Stimulated activated CD4-positive, alpha-beta T cell treated with anti-CD3 and anti-CD28 coated beads, TNF-alpha, amount 100 ng/mL, for 1 hour (primary cell): ENCODE measurements around the gene TMEM154.

Source experiments
- DNase-seq, 3 donors: peaks; one replicate each; pipeline ENCODE4 v3.0.0-alpha.2; 2020; ENCODE audit warnings: low read depth in 3 of 3, low spot score in 1 of 3

TMEM154 gene

DNA sequence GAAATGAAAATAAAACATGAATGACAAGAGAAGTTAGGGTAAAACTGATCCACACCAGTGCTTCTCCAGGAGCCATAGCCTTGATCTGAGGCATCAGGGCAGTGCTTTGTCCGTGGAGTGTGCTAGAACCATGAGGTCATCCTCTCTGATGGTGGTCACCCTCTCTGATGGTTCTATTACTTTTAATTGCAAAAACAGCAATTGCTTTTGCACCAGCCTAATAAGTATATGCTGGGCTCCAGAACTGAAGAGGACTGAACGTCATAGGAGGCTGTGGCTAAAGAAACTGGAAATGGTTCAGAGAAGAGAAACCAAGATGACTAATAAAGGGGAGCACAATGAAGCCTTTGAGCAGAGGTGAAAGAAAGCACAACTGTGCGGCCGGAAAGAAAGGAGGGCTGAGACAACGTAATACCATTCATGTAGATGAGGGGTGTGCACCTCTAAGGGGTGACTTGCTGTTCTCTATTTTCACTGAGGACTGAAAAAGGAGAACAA lies 17.0 kb upstream of the TMEM154 start:
- peak in 2 of 3 donors; percentile 8 to 13 for DNase-seq

DNA sequence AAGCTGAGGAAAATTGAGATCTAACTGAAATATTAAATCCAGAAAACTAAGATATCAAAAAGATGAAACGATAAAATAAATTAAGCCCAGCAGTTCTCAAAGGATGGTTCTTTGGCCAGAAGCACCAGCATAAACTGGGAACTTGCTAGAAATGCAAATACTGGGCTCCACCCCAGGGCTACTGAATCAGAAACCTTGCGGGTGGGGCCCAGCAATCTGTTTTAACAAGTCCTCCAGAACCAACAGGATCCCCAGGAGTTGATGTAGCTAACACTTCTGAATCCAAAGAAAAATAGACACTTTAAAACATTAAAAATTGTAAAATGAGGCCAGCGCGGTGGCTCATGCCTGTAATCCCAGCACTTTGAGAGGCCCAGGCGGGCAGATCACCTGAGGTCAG lies 14.1 kb upstream of the TMEM154 start:
- DNase-seq: no peak

DNA sequence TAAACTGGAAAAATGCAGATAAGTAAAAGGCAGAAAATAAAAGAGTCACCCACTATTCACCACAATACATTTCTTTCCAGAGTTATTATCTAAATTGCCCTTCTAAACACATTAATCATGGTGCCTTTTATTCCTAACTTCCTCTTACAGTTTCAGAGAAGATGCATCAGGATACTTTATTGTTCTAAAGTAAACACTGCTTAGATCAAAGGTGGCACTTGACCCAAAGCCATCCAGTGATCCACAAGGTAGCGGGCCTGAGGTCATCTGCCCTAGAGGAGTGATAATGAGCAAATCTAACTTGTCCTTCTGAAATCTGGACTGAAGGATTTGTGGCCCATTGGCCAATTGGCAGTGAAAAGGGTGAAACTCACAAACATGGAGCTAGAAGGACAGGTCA lies 12.0 kb upstream of the TMEM154 start:
- no peak for DNase-seq

DNA sequence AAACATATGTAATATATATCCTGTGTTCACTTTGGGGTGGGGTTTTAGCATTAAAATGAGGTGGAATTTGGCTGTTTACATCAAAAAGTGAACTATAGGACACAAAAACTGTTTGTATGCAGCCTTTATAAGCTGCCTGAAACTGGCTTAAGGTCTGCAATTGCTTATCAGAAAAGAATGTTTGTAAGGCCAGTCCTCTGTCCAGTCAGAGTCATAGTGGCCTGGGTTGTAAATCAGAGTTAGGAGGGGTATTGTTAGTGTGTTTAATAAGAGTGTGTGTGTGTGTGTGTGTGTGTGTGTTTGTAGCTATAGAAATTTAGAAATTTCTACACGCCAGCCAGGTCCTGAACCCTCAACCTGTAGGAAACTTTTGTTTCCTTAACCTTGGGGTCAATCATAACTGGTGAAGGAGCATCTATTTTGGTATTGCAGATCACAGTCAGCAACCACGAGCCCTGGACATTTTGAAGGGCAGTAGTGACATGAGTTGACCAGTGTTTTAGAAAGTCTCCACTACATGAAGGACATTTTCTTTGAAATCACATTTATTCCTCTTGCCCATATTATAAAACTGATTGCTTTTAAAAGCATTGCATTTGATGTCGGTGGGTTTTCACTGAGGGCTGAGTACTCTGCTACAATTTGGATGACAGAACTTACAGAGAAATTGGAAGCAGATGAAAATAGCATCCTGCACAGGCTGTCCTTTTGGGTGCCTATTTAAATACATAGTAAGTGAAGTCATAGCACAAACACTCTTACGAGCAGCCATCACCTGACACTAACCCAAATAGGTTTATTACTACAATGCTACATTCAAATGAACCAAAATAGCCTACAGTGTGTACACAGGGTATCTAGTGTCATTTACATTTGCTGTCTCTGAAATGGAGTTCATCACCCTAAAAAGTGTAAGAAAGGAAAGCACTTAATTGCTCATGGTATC lies 11.2 kb upstream of the TMEM154 start:
- no peak for DNase-seq

DNA sequence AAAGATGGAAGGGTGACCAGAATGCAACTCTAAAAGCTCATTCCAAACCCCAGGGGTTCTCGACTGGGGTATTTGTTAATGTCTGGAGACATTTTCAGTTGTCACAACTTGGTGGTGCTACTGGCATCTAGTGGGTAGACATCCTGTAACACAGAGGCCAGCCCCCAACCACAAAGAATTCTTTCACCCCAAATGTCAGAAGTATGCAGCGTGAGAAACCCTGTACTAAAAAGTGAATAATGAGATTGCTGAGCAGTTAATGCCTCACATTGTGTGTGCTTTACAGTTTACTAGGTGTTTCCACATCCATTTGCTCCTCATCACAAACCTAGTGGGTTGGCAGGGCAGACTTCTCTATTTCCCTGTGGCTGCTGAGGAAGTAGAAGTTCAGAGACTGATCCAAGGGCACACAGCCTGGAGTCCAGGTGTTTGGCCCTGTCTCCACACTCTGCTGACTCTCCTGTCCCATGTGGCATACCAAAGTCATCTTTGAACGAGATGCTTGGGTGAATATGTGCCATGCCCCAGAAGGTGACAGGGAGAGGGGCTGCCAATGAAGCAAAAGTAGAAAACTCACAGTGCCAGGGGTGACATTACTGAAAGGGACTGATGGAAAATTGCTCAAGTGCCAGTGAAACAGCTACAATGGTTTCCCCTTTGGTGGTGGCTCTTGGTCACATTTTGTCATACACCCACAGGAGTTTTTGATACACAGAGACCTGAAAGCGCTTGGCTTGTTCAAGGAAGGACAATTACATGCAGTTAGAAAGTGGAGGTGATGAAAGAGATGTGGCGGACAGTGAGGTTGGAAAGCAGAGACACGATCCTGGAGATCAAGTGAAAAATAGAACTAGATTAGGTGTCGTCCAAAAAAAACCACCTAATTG lies 10.1 kb upstream of the TMEM154 start:
- DNase-seq: no peak

DNA sequence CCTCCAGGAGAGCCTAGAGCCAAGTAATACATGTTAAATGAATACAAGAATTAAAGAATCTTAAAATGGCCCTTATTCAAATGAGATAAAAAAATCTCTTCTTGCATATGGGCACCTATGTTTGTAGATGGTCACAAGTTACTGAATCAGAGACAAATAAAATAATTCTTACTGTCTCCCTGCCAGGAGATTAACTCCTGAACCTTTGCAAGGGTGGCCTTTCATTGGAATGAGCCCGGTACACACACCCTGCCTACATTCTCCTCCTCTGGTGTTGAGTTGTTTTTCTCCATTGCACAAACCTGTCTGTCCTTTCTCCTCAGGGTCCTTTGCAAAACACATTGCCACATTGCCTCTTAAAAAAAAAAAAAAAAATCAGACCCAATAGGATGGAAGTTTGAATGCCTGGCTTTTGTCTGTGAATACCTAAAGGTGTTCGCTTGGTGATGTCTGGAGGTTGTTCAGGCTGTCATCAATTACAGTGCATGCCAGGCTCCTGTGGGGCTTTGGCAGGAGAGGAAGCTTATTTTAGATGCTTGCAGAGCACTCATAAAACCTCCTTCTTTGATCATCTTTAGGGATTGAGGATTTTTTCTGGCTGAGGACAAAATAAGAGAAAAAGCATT lies 8.3 kb upstream of the TMEM154 start:
- no peak for DNase-seq

DNA sequence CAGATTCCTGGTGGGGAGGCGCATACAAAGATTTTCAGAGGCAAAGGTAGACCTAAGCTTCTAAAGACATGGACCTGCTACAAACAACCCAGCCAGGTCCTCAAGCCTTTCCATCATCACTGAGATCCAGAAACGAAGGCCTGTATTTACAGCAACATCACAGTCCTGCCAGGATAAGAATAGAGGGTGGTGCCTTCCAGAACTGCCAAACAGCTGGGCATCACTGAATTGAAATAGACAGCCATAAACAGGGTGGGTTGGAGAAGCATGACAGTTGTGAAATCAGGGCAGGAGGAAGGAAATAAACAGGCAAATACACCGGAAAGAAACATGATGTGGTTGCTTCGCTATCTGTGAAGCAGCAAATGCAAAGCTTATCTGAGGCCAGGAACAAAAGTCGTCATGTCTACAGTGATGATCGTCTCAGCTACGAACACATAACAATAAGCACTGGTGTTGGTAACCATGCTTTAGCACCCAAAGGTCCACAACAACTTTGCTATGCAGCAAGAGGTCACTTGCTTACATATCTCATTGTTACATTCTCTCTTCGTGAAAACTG lies 6.7 kb upstream of the TMEM154 start:
- no peak for DNase-seq

DNA sequence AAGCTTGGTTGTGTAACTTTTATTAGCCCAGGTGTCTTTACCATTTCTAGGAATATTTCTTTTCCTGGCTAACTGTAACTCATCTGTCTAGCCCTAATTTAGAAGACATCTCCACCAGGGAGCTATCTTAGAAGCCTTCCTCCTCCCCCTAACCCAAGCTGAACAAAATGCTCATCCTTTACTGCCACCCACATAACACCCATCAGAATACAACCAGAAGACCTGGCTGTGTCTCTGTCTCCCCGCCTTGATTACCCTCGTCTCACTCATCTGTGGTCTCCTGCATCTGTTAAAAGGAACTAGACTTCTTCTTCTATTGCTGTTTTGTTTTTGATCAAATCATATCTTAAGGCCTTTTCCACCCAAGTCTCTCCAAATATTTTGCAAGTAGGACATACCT lies 4.8 kb upstream of the TMEM154 start:
- no peak for DNase-seq

DNA sequence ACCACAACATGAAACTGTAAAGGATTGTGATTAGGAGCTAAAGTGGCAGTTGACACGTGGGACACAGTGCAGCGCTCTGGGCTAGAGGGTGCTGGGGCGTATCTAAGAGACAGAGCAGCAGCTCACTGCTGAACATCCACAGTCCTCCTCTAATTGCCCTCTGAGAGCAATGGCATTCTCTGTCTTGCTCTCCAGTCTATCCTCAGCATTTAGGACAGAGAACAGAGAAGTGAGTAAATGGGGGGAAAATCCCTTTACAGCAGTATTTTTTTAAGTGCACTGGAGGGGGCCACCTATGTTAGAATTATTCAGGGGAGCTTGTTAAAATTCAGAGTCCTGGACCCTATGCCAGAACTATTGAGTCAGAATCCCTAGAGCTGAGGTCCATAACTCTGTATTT lies 4.2 kb upstream of the TMEM154 start:
- no peak for DNase-seq

DNA sequence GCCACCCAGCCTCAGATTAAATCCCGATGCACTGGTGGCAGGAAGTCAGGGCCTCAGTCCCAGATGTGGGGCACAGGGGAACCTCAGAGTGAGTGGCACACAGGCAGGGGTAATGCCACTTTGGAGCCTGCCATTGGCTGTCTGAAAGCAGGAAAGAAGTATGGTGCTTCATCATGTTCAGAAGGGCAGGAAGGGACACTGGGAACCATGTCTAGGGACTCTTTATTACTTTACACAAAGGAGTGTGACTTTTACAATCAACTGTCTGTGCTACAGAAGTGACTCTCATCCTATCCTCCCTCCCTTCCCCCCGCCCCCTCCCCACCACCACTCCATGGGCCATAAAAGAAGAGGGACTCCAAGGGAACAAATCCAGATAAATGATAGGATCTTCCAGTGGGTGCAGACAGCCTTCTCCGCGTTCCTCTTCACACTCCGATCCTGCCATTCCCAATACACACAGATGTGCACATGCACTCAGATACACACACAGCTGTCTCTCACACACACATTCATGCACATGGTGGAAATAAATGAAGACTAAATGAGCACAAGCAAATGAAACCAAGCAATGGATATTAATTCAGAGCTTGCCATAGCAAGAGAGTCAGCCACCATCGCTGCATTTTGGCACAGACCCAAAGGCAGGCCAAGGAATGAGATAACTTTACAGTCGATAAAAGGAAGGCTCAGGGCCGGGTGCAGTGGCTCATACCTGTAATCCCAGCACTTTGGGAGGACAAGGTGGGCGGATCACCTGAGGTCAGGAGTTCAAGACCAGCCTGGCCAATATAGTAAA lies 2.5 kb upstream of the TMEM154 start:
- no peak for DNase-seq

DNA sequence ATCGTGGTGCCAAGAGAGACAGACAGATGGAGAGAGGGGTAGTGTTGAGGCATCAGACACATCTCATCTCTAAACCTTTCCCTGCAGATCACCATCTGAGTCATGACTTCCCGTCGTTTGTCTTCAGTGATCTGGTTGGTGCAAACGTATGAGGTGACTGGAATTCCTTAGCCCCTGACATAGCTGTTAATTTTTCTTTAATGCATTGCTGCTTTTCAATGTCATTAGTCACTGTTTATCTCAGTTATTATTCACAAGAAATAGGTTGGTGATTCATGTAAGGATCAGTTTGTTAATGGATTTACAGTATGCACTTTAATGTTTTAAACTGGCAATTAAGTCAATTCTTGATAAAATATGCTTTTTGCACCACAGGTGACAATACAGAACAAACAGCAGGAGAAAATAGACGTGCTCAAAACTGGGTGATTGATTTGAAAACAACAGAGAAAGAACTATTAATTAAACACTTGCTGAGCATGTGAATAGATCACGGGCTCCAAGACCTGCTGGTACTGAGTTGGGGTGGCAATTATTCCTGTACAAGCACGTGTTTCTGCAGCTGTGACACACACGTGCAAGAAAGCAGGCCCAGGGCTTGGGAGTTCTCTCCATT lies 1.3 kb upstream of the TMEM154 start:
- DNase-seq: no peak

DNA sequence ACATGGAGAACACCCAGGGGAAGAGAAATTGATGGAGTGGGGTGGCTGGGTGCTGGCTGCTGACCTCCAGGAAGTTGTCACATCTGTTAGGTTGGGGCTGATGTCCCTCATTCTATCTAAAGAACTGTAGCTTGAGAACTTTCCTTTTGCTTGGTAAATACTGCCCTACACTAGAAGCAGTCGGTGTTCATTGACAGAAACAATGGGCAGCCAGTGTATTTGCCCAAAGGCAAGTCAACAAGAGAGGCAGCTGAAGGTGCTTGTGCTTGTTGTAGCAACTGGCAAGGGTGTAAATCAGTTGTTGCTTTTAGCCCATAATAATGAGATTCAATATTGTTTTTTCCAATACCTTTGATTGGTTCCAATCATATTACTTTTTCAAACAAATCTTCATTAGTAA lies 956 bp downstream of the TMEM154 start:
- no peak for DNase-seq

DNA sequence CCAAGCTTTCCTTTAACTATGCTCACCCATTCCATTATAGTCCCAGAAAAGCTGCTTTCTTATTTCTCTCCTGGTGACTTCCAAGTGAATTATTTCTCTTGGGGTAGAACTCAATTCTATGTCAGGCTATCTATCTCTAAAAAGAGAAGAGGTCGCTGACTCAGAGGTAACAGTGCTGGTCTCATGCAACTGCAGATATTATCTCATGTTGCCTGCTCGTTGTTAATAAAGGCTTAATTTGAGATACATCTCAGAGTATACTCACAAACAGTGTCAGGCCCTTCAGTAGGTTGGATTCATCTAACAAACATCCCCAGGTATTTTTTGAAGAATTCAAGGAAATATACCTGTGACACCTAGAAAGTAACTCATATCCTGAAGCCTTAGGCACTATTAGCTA lies 2.7 kb downstream of the TMEM154 start:
- DNase-seq: no peak

DNA sequence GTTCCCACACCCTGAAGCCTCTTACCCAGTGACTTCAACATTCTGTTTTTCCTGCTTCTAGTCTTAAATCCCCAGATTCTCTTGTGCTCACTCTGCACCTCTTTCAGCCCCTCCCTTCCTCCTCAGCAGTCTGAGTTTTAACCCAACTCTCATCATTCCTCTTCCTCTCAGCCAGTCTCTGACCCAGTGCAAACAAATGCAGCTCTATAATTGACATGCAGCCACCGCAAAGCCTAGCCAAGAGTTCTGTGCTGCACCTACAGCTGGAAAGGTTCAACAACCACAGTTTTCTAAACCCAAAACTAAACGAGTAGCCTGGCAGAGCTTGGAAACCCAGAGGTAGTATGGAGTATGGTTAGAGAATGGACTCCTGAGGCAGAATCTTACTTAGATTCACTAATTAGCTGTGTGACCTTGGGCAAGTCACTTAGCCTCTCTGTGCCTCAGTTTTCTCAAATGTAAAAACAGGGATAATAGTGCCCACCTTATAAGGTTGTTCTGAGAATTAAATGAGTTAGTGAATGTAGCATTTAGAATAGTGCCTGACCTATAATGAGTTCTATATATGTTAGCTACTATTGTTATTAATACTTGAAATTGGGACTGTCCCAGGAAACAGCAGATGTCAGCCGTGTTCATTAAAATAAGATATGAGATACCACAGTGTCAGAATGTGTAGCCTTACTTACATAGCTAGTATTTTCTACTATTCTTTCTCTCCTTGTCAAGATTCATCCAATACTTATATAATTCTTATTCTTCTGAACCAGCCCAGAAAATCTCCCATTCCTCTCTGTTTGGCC lies 3.5 kb downstream of the TMEM154 start:
- no peak for DNase-seq

DNA sequence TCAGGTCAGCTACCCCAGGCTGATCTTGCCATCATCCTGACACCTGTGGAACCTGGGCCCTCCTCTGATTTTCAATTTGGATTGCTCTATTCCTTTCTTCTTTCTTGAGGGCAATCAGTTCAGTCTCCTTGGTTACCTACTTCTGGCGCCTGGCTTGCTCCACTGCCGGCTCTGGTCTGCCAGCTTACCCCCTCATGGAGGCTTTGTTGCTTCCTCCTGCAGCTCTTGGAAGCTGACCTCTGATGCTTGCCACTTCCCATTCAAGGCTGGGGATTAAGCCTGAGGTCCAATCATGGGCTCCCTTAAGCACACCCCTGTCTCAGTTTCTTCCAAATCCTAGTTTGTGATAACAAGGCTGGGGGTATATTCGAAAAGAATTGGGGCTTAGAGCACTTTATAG lies 5.4 kb downstream of the TMEM154 start:
- no peak for DNase-seq

DNA sequence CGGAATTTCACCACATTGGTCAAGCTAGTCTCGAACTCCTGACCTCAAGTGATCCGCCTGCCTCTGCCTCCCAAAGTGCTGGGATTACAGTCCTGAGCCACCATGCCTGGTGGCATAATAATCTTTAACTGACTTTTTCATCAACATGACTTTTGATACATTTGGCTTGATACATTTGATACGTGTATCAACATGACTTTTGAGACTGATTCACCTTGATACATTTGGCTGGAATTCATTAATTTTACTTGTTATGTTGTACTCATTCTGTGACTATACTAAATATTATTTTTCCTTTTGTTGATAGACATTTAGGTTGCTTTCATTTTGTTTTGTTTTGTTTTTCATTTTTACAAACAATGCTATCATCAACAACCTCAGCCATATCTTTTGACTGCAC lies 6.3 kb downstream of the TMEM154 start:
- DNase-seq: no peak

DNA sequence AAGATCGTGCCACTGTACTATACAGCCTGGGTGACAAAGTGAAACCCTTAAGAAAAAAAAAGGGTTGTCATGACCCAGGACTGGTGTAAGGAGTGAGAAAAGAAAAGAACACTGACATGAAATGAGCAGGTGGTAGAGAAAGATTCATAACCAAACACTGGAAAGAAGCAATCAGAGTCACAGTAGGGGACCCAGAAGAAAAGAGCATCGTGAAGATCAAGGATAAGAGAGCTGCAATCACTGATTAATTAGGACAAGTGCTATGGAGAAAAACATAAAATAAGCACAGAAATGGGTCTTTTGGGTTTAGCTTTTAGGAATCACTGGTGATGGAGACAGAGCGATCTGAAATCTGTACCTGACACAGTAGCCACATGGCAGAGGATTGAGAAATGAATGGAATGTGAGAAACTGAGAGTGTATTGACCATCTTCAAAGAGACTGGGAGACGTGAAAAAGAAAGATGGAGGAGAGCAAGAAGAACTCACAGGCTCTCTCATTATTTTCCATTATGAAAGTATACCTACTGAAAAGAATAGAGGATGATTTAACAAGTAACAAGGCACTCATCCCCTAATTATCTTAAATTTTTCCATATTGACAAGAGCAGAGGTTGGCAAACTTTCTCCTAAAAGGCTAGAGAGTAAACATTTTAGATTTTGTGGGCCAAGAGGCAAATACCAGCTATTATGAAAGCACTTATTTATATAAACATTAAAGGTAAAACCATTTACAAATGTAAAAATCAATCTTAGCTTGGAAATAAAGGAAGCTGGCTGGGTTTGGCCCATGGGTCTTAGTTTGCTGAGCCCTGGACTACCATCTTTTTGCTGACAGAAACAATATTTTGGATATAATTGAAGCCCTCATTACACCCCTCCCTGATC lies 7.3 kb downstream of the TMEM154 start:
- no peak for DNase-seq

DNA sequence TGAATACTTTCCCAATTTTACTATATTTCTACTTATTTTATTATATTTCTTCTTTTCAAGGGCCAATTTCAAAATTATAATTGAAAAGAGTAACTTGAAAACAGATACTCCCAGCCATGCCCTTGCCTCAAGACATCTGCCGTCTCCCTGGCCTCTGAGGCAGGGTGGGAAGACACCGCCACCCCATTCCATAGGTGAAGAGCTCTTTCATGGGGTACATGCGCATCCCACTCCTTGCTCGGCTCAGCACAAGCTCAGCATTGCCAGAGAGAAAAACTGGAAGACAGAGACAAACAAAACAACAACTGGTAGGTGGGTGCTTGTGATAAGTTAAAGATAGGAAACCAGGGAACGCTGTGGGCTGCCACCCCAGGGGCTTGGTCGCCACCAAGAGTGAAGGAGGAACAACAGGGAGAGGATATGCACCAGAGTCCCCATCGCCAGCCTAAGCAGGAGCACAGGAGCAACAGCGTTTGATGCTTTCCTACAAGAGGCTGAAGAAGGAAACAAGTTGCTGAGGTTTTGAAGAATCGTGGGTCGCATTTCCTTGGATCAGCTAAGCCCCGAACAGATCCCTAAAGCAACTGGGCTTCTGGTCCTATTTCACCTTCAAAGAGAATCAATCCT lies 11.3 kb downstream of the TMEM154 start:
- no peak for DNase-seq
